MV-4-11 (cell line): ENCODE data around the gene AHSG.
"Not testable (repeated sequence)": the region's sequence is repeated elsewhere in the genome, so short reads cannot be mapped to it uniquely, and the experiment has no call there.

Experiments
- DNase-seq: peaks from one replicate; lab custom pipeline; 2025; lab: John Stamatoyannopoulos, UW

AHSG gene

GRCh38 chr3:186618318-186618938 lies 5.6 kb downstream of the AHSG start:
- DNase-seq = no peak

- no peak for DNase-seq
These were observed 6.9 kb downstream of the AHSG start for GRCh38 chr3:186619787-186620212.

- no peak for DNase-seq
These were observed 7.6 kb downstream of the AHSG start for GRCh38 chr3:186620213-186621092.

GRCh38 chr3:186621894-186622650 lies 9.2 kb downstream of the AHSG start:
- no peak for DNase-seq

GRCh38 chr3:186622651-186623310 lies 9.9 kb downstream of the AHSG start:
- DNase-seq = no peak

GRCh38 chr3:186624598-186624997 lies 11.7 kb downstream of the AHSG start:
- no peak for DNase-seq

GRCh38 chr3:186625600-186626042 lies 12.8 kb downstream of the AHSG start:
- DNase-seq = no peak

- no peak for DNase-seq
These were observed 13.5 kb downstream of the AHSG start for GRCh38 chr3:186626254-186626847.

- DNase-seq = no peak
These were observed 15.1 kb downstream of the AHSG start for GRCh38 chr3:186627852-186628414.

- no peak for DNase-seq
These were observed 15.9 kb downstream of the AHSG start for GRCh38 chr3:186628756-186629155.

- no peak for DNase-seq
These were observed 18.2 kb downstream of the AHSG start for GRCh38 chr3:186630950-186631641.

GRCh38 chr3:186633481-186633880 lies 20.6 kb downstream of the AHSG start:
- no peak for DNase-seq

- DNase-seq = not testable (repeated sequence)
These were observed 21.3 kb downstream of the AHSG start for GRCh38 chr3:186634207-186634606.

GRCh38 chr3:186635532-186635931 lies 22.7 kb downstream of the AHSG start:
- no peak for DNase-seq

- no peak for DNase-seq
These were observed 23.7 kb downstream of the AHSG start for GRCh38 chr3:186636536-186636935.

- DNase-seq = no peak
These were observed 24.8 kb downstream of the AHSG start for GRCh38 chr3:186637686-186638085.

- no peak for DNase-seq
These were observed 25.4 kb downstream of the AHSG start for GRCh38 chr3:186638259-186638658.

- no peak for DNase-seq
These were observed 27.1 kb downstream of the AHSG start, which contains the start of gene FETUB for GRCh38 chr3:186639778-186640472. TSS of gene FETUB (plus strand) at chr3:186640399. CDS start at chr3:186640461, 62 bp downstream.

- DNase-seq = no peak
These were observed 27.6 kb downstream of the AHSG start for GRCh38 chr3:186640473-186640818.

- no peak for DNase-seq
These were observed 28.1 kb downstream of the AHSG start for GRCh38 chr3:186640929-186641328.
